MM.1S (cell line): ENCODE results near the gene ZNF710.

Experiments used
- DNase-seq: peaks from one replicate; pipeline ENCODE4 v3.0.0-alpha.2; 2015
- H2AFZ ChIP-seq: fragments of 300-600 bp; sonication (generic); 2 replicates; pipeline ENCODE4 v1.6.0; 2016; ENCODE audit warnings: antibody characterized with exemption, low read length
- H3F3A ChIP-seq: fragments of 300-600 bp; sonication (generic); 2 replicates; pipeline ENCODE4 v1.6.1; 2016; ENCODE audit warnings: mild to moderate bottlenecking, antibody characterized with exemption, low read length, moderate library complexity, mixed read lengths; ENCODE audit not compliant: insufficient read depth
- H3K27ac ChIP-seq: fragments of 300-600 bp; sonication (generic); 2 replicates; pipeline ENCODE4 v1.5.1; 2016; ENCODE audit warnings: mild to moderate bottlenecking, low read length
- H3K27me3 ChIP-seq: fragments of 300-600 bp; sonication (generic); replicated peaks from 2 replicates; pipeline ENCODE4 v1.6.0; 2016; ENCODE audit warnings: low read length; ENCODE audit not compliant: insufficient read depth
- H3K36me3 ChIP-seq: fragments of 300-600 bp; sonication (generic); replicated peaks from 2 replicates; pipeline ENCODE4 v1.6.1; 2016; ENCODE audit warnings: mild to moderate bottlenecking, low read length, mixed read lengths; ENCODE audit not compliant: insufficient read depth
- H3K4me1 ChIP-seq: fragments of 300-600 bp; sonication (generic); 2 replicates; pipeline ENCODE4 v1.6.1; 2016; ENCODE audit warnings: low read length, mixed read lengths
- H3K4me2 ChIP-seq: fragments of 300-600 bp; sonication (generic); 2 replicates; pipeline ENCODE4 v1.6.0; 2016; ENCODE audit warnings: low read depth, low read length
- H3K4me3 ChIP-seq: fragments of 300-600 bp; sonication (generic); 2 replicates; pipeline ENCODE4 v1.5.1; 2016; ENCODE audit warnings: low read length, mixed read lengths
- H3K79me2 ChIP-seq: fragments of 300-600 bp; sonication (generic); 2 replicates; pipeline ENCODE4 v1.6.1; 2016; ENCODE audit warnings: mixed run types, low read length, mixed read lengths
- H3K9ac ChIP-seq: fragments of 300-600 bp; sonication (generic); 2 replicates; pipeline ENCODE4 v1.6.1; 2016; ENCODE audit warnings: low read length, mixed read lengths
- H3K9me2 ChIP-seq: fragments of 300-600 bp; sonication (generic); replicated peaks from 2 replicates; pipeline ENCODE4 v1.6.1; 2016; ENCODE audit warnings: mild to moderate bottlenecking, low read length, mixed read lengths; ENCODE audit not compliant: insufficient read depth
- H3K9me3 ChIP-seq: fragments of 300-600 bp; sonication (generic); replicated peaks from 2 replicates; pipeline ENCODE4 v1.6.1; 2016; ENCODE audit warnings: mild to moderate bottlenecking, low read length, mixed read lengths; ENCODE audit not compliant: insufficient read depth
- H4K20me1 ChIP-seq: fragments of 300-600 bp; sonication (generic); 2 replicates; pipeline ENCODE4 v1.6.1; 2016; ENCODE audit warnings: mild to moderate bottlenecking, low read length, moderate library complexity, mixed read lengths; ENCODE audit not compliant: insufficient read depth
- CTCF ChIP-seq: fragments of 300-600 bp; sonication (generic); IDR thresholded peaks from 2 replicates; pipeline ENCODE4 v1.5.1; 2016; ENCODE audit warnings: antibody characterized with exemption, low read length, mixed read lengths
- EZH2 ChIP-seq: fragments of 300-600 bp; sonication (generic); optimal IDR thresholded peaks from 2 replicates; pipeline ENCODE3; 2017; ENCODE audit warnings: low read depth, mild to moderate bottlenecking, antibody characterized with exemption, low read length, mixed read lengths
- EZH2phosphoT487 ChIP-seq: fragments of 300-600 bp; sonication (generic); IDR thresholded peaks from 2 replicates; pipeline ENCODE4 v1.6.1; 2018; ENCODE audit warnings: antibody characterized with exemption, low read length

Gene ZNF710

GRCh38 chr15:90082140-90082715 lies 81.1 kb downstream of the ZNF710 start:
- no peak overlapping the region for H2AFZ ChIP-seq
- no peaks in the 10 kb centered on the region for H3K9me2 ChIP-seq
- no peaks in the 10 kb centered on the region for H3K9me3 ChIP-seq
- H3K36me3 ChIP-seq = no peaks in the 10 kb centered on the region; the same call in 1 of the 2 replicates
- H3K9ac ChIP-seq = no peak overlapping the region
- H3K4me2 ChIP-seq = peak overlapping the region; percentile 22; the same call in 1 of the 2 replicates
- DNase-seq = no peak
- no peak overlapping the region for H3K4me3 ChIP-seq
- H3K27ac ChIP-seq = peak overlapping the region; percentile 48; the same call in 1 of the 2 replicates
- H3K4me1 ChIP-seq = peaks cover 23% of the 10 kb centered on the region
- peaks cover 6% of the 10 kb centered on the region for H3F3A ChIP-seq
- H3K79me2 ChIP-seq = peaks cover 32% of the 10 kb centered on the region
- TF ChIP-seq EZH2 (no peak), EZH2phosphoT487 (no peak), CTCF (no peak)
- no peaks in the 10 kb centered on the region for H4K20me1 ChIP-seq
- no peaks in the 10 kb centered on the region for H3K27me3 ChIP-seq

- Histone ChIP-seq H3K9me2 (no peaks in the 10 kb centered on the region), H3K27me3 (no peaks in the 10 kb centered on the region), H3K79me2 (peaks cover 39% of the 10 kb centered on the region), H2AFZ (no peak overlapping the region), H3K4me3 (no peak overlapping the region), H3K9me3 (no peaks in the 10 kb centered on the region), H4K20me1 (no peaks in the 10 kb centered on the region), H3K9ac (no peak overlapping the region), H3K27ac (peak overlapping the region; percentile 9; the same call in 1 of the 2 replicates), H3K36me3 (no peaks in the 10 kb centered on the region; the same call in 1 of the 2 replicates), H3K4me1 (peaks cover 23% of the 10 kb centered on the region), H3K4me2 (no peak overlapping the region), H3F3A (peaks cover 16% of the 10 kb centered on the region)
- no peak for DNase-seq
- no peak for TF ChIP-seq CTCF
- TF ChIP-seq EZH2phosphoT487 = no peak
- TF ChIP-seq EZH2 = no peak
These were observed 82.3 kb downstream of the ZNF710 start for GRCh38 chr15:90083419-90083818.

GRCh38 chr15:90083954-90084607 lies 83.0 kb downstream of the ZNF710 start:
- peak overlapping the region; percentile 9; the same call in 1 of the 2 replicates for H3K27ac ChIP-seq
- H3K27me3 ChIP-seq = no peaks in the 10 kb centered on the region
- no peaks in the 10 kb centered on the region for H3K9me3 ChIP-seq
- DNase-seq = no peak
- no peak overlapping the region for H3K9ac ChIP-seq
- no peaks in the 10 kb centered on the region; the same call in 1 of the 2 replicates for H3K36me3 ChIP-seq
- H3K4me3 ChIP-seq = no peak overlapping the region
- no peaks in the 10 kb centered on the region for H4K20me1 ChIP-seq
- TF ChIP-seq EZH2phosphoT487 (no peak), CTCF (no peak), EZH2 (no peak)
- no peak overlapping the region for H2AFZ ChIP-seq
- H3K4me1 ChIP-seq = peaks cover 23% of the 10 kb centered on the region
- no peak overlapping the region for H3K4me2 ChIP-seq
- H3K79me2 ChIP-seq = peaks cover 41% of the 10 kb centered on the region
- peaks cover 17% of the 10 kb centered on the region for H3F3A ChIP-seq
- no peaks in the 10 kb centered on the region for H3K9me2 ChIP-seq
